Loucy (cell line): ENCODE measurements around the gene SPEF2.
A peak's percentile ranks its signal among the peaks of the same experiment; 100 is the strongest.

Source experiments
- H2AFZ ChIP-seq: fragments of 200-600 bp; sonication (generic); 2 replicates; pipeline ENCODE4 v1.6.0; 2016; ENCODE audit warnings: antibody characterized with exemption, mild to moderate bottlenecking, low read length, moderate library complexity
- H3F3A ChIP-seq: fragments of 200-600 bp; 2 replicates; pipeline ENCODE4 v1.6.0; 2016; ENCODE audit warnings: antibody characterized with exemption, low read depth, mild to moderate bottlenecking
- H3K27me3 ChIP-seq: fragments of 200-600 bp; sonication (generic); 2 replicates; pipeline ENCODE4 v1.6.1; 2014; ENCODE audit warnings: low read length, mild to moderate bottlenecking; ENCODE audit not compliant: insufficient read depth, poor library complexity, severe bottlenecking
- H3K36me3 ChIP-seq: fragments of 200-600 bp; sonication (generic); 2 replicates; pipeline ENCODE4 v1.6.1; 2016; ENCODE audit warnings: low read length; ENCODE audit not compliant: insufficient read depth
- H3K4me1 ChIP-seq: fragments of 200-600 bp; sonication (generic); 2 replicates; pipeline ENCODE4 v1.5.1; 2014; ENCODE audit warnings: low read length, mild to moderate bottlenecking; ENCODE audit not compliant: insufficient read depth, poor library complexity, severe bottlenecking
- H3K4me2 ChIP-seq: fragments of 200-600 bp; sonication (generic); 2 replicates; pipeline ENCODE4 v1.6.0; 2014; ENCODE audit warnings: antibody characterized with exemption, low read length, low read depth, mild to moderate bottlenecking; ENCODE audit not compliant: poor library complexity, severe bottlenecking
- H3K4me3 ChIP-seq: fragments of 200-600 bp; sonication (generic); 2 replicates; pipeline ENCODE4 v1.5.1; 2014; ENCODE audit warnings: low read length, mild to moderate bottlenecking, mixed read lengths; ENCODE audit not compliant: poor library complexity, severe bottlenecking
- H3K79me2 ChIP-seq: fragments of 200-600 bp; sonication (generic); 2 replicates; pipeline ENCODE4 v1.6.1; 2014; ENCODE audit warnings: low read length; ENCODE audit not compliant: insufficient read depth
- H3K9ac ChIP-seq: fragments of 200-600 bp; sonication (generic); 2 replicates; pipeline ENCODE4 v1.6.0; 2014; ENCODE audit warnings: mild to moderate bottlenecking, low read depth, low read length, moderate library complexity; ENCODE audit not compliant: poor library complexity, severe bottlenecking
- H3K9me2 ChIP-seq: fragments of 200-600 bp; sonication (generic); replicated peaks from 2 replicates; pipeline ENCODE4 v1.6.1; 2016; ENCODE audit warnings: low read depth, low read length, mixed read lengths
- H3K9me3 ChIP-seq: fragments of 200-600 bp; sonication (generic); 2 replicates; pipeline ENCODE4 v1.6.1; 2014; ENCODE audit warnings: mild to moderate bottlenecking, antibody characterized with exemption, low read length, low read depth; ENCODE audit not compliant: insufficient read depth
- H4K20me1 ChIP-seq: fragments of 200-600 bp; sonication (generic); 2 replicates; pipeline ENCODE4 v1.6.0; 2014; ENCODE audit warnings: antibody characterized with exemption, low read length, mild to moderate bottlenecking; ENCODE audit not compliant: insufficient read depth, poor library complexity, severe bottlenecking
- EZH2phosphoT487 ChIP-seq: fragments of 200-600 bp; IDR thresholded peaks from 2 replicates; pipeline ENCODE4 v1.6.1; 2018; ENCODE audit warnings: antibody characterized with exemption, mild to moderate bottlenecking, moderate library complexity, borderline replicate concordance
- TF ChIP-seq, protein P1 (sequence below): fragments of 200-600 bp; sonication (generic); conservative IDR thresholded peaks from 2 replicates; pipeline ENCODE4 v1.5.1; 2014; ENCODE audit warnings: mild to moderate bottlenecking, antibody characterized with exemption, low read length

SPEF2 gene

DNA sequence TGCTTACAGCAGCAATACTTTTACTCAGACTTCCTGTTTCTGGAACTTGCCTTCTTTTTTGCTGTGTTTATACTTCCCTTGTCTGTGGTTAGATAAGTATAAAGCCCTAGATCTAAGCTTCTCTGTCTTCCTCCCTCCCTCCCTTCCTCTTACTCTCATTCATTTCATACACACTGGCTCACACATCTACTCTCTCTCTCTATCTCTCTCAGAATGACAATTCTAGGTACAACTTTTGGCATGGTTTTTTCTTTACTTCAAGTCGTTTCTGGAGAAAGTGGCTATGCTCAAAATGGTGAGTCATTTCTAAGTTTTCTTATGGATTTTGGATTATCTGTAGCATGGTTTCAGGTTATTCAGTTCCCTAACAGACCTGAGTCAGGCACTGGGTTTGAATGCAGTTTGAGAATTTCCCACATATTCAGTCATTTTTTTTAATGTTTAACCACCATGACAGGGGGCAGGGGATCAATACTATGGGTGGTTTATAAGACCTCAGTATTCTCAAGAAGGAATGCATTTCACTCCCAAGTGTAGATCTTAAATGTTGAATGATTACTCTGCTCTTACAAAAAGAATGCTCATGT lies 239.2 kb downstream of the SPEF2 start, which contains the start of gene IL7R:
TSS of gene IL7R (plus strand) at position 127 of the 587 bp plus-strand sequence. CDS start at position 214, 87 bp downstream.
- Histone ChIP-seq H3K36me3 (no peaks in the 10 kb centered on the region), H3K9ac (no peak within 1 kb of the TSS), H3K9me3 (no peaks in the 10 kb centered on the region), H2AFZ (peak within 1 kb of the TSS; percentile 0; the same call in 1 of the 2 replicates), H3K4me3 (peak within 1 kb of the TSS; percentile 7), H3F3A (no peaks in the 10 kb centered on the region), H3K79me2 (no peaks in the 10 kb centered on the region), H3K4me1 (peaks cover 56% of the 10 kb centered on the region), H3K27me3 (no peaks in the 10 kb centered on the region), H4K20me1 (no peaks in the 10 kb centered on the region), H3K4me2 (peak within 1 kb of the TSS; percentile 45), H3K9me2 (no peaks in the 10 kb centered on the region)
- TF ChIP-seq, protein P1, sequence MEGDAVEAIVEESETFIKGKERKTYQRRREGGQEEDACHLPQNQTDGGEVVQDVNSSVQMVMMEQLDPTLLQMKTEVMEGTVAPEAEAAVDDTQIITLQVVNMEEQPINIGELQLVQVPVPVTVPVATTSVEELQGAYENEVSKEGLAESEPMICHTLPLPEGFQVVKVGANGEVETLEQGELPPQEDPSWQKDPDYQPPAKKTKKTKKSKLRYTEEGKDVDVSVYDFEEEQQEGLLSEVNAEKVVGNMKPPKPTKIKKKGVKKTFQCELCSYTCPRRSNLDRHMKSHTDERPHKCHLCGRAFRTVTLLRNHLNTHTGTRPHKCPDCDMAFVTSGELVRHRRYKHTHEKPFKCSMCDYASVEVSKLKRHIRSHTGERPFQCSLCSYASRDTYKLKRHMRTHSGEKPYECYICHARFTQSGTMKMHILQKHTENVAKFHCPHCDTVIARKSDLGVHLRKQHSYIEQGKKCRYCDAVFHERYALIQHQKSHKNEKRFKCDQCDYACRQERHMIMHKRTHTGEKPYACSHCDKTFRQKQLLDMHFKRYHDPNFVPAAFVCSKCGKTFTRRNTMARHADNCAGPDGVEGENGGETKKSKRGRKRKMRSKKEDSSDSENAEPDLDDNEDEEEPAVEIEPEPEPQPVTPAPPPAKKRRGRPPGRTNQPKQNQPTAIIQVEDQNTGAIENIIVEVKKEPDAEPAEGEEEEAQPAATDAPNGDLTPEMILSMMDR = no peak
- no peak for TF ChIP-seq EZH2phosphoT487

DNA sequence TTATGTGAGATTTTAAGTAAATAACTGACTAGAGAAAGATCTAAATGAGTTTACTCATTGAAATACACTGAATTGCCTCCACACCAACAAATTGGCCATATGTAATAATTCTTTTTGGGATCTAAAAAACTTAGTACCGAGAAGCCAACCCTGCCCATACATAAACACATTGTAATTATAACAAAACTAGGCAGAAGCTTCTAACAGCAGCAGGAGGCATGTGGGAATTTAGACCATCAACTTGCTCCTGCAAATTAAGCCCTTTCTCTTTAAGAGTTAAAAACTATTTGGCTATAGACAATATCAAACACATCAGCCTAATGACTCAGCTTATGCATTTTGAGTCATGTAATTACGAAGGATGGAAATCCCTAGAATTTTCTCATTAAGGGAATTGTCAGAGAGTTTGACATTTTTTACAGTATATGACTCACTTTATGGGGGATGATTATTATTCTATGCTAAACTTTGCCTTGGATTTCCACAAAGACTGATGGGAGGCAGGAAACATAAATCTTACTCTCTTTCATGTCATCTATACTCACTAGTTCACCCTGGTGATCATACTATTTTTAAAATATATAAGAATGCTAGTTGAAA lies 240.0 kb downstream of the SPEF2 start:
- no peak overlapping the region for H2AFZ ChIP-seq
- H3K4me2 ChIP-seq = peak overlapping the region; percentile 45
- TF ChIP-seq EZH2phosphoT487 = no peak
- TF ChIP-seq, protein P1 = no peak
- H3K4me1 ChIP-seq = peaks cover 50% of the 10 kb centered on the region
- no peaks in the 10 kb centered on the region for H3K9me2 ChIP-seq
- no peaks in the 10 kb centered on the region for H3K79me2 ChIP-seq
- H3K27me3 ChIP-seq = no peaks in the 10 kb centered on the region
- no peaks in the 10 kb centered on the region for H3F3A ChIP-seq
- no peak overlapping the region for H3K4me3 ChIP-seq
- no peaks in the 10 kb centered on the region for H3K36me3 ChIP-seq
- H4K20me1 ChIP-seq = no peaks in the 10 kb centered on the region
- H3K9ac ChIP-seq = no peak overlapping the region
- H3K9me3 ChIP-seq = no peaks in the 10 kb centered on the region

DNA sequence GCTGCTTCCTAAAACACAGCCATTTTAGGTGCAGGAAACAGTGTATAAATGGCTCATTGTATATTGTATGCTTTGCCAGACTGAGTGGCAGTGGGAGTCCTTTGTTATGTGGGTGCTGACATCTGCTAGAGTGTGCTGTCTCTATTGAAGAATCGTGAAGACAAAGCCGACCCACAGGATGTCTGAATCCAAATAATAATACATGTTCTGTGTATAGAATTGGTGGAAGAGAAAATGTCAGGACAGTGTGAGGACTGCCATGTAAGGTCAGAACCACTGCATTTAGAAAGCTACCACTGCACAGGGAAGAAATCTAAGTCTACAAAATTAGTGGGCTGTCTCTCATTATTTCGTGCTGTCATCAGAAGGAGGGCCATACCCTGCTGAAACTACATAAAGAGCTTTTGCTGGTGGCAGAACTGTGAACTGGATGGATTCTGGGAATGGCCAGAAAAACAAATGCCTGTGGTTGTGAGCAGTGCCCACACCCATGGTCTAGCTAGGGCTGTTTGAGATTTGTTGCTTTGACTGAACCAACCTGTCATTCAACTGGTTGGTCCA lies 241.5 kb downstream of the SPEF2 start:
- Histone ChIP-seq H3K9ac (no peak overlapping the region), H3K9me2 (no peaks in the 10 kb centered on the region), H3K4me1 (peaks cover 40% of the 10 kb centered on the region), H3K9me3 (no peaks in the 10 kb centered on the region), H3K4me3 (no peak overlapping the region), H3K79me2 (no peaks in the 10 kb centered on the region), H3K36me3 (no peaks in the 10 kb centered on the region), H3K4me2 (no peak overlapping the region), H4K20me1 (no peaks in the 10 kb centered on the region), H3K27me3 (no peaks in the 10 kb centered on the region), H2AFZ (peak overlapping the region; percentile 69), H3F3A (no peaks in the 10 kb centered on the region)
- TF ChIP-seq EZH2phosphoT487 = no peak
- TF ChIP-seq, protein P1 = no peak
